OCI-LY7 (cell line): ENCODE measurements around the gene BPIFB4.

ENCODE experiments used
- CTCF ChIP-seq: fragments of 200-600 bp; sonication (generic); conservative IDR thresholded peaks from 2 replicates; pipeline ENCODE4 v1.5.1; 2014; ENCODE audit warnings: mild to moderate bottlenecking, antibody characterized with exemption, low read length, moderate library complexity, mixed read lengths
- EZH2phosphoT487 ChIP-seq: fragments of 200-600 bp; sonication (generic); IDR thresholded peaks from 2 replicates; pipeline ENCODE4 v1.6.1; 2018; ENCODE audit warnings: low read depth, borderline replicate concordance, mild to moderate bottlenecking, mixed run types, antibody characterized with exemption, low read length, moderate library complexity, mixed read lengths

- TF ChIP-seq CTCF (no peak), EZH2phosphoT487 (no peak)
Observed at GRCh38 chr20:33054381-33054780, 25.1 kb upstream of the BPIFB4 start.
